ENCODE results near the gene ZNF862. TPM values are rescaled to one million over a fixed set of nuclear protein-coding genes. Genes with fewer than 3 reads are reported as not detected.

The ZNF862 gene
- total RNA-seq, 1 experiment from 2014 or later, result 1.9 TPM

DNA sequence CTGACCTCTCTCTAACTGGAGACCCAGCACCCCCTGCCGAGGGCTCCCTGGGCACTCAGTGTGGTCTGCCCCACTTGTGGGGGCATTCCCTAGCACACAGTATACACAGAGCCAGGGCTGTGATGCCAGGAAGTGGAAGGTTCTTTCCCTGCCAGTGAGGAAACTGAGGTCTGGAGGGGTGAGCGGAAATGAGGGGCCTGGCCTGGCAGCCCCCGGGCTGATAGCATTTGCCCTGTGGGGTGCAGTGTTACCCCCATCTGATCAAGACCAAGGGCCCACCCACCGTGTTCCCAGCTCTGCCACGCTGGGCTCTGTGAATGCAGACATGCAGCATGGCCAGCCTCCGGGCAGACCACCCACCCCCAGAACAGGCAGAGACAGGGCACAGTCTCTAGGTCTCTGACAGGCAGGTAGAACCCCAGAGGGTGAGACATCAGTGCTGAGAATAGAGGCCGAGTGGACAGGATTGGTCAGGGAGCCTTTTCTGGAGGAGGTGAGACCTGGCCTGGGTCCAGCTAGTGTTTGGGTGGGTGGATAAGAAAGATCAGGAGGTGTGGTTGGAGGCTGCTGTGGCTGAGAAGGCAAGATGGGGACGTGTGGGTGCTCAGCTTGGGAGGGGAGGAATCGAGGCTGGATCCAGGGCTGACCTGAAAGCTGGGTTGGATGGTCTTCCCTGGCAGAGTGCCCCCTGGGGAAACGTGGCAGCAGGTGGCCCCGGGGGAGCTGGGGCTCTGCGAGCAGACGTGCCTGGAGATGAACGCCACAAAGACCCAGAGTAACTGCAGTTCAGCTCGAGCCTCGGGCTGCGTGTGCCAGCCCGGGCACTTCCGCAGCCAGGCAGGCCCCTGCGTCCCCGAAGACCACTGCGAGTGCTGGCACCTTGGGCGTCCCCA lies 10.8 kb upstream of the ZNF862 start:
- H3K9me3 Mint-ChIP-seq, result peaks cover 8 to 13% of the 10 kb centered on the region in 2 experiments; a peak in 4 of 5 replicates
- peaks cover 5 to 17% of the 10 kb centered on the region in 2 experiments for H3K4me1 Mint-ChIP-seq
- H3K9ac ChIP-seq (ENCODE audit: extremely low read depth, insufficient read length, low read length), result no peak overlapping the region
- H3K4me2 ChIP-seq (ENCODE audit: insufficient read depth, insufficient read length, low read length), result no peak overlapping the region
- H3K14ac ChIP-seq (ENCODE audit: insufficient read depth, low read length), result no peak overlapping the region; the same call in 1 of the 2 replicates
- H3K79me1 ChIP-seq (ENCODE audit: insufficient read depth, low read depth, low read length, poor library complexity, severe bottlenecking), result no peaks in the 10 kb centered on the region
- H4K8ac ChIP-seq (replicated peaks; ENCODE audit: insufficient read length, low read depth, low read length), result no peak overlapping the region
- no peak overlapping the region; a peak in 1 of 5 replicates for H3K4me3 Mint-ChIP-seq
- no peak overlapping the region for H3K56ac ChIP-seq (ENCODE audit: insufficient read length, low read depth, low read length)
- H3K9me3 ChIP-seq (ENCODE audit: control insufficient read depth, low read depth, low read length), result no peaks in the 10 kb centered on the region
- H3K36me3 Mint-ChIP-seq (ENCODE audit: insufficient read depth in 1 of 3, low read depth in 3 of 3), result peaks cover 0 to 4% (median 0%) of the 10 kb centered on the region in 3 experiments; a peak in 1 of 7 replicates
- no peaks in the 10 kb centered on the region for H3K79me2 ChIP-seq (ENCODE audit: insufficient read depth, low read length)
- H2BK12ac ChIP-seq (ENCODE audit: insufficient read length, low read depth, low read length), result no peak overlapping the region
- H3K27ac ChIP-seq (ENCODE audit: insufficient read length, low read depth, low read length), result no peak overlapping the region
- no peak overlapping the region for H2AK5ac ChIP-seq (ENCODE audit: insufficient read length, low read length)
- no peak overlapping the region for H3K4ac ChIP-seq (ENCODE audit: low read depth, low read length)
- no peak overlapping the region for H3K23ac ChIP-seq (ENCODE audit: insufficient read length, low read depth, low read length)
- H2BK5ac ChIP-seq (ENCODE audit: insufficient read length, low read length), result no peak overlapping the region
- no peaks in the 10 kb centered on the region for H4K20me1 ChIP-seq (ENCODE audit: control insufficient read depth, insufficient read depth, insufficient read length)
- H2AFZ ChIP-seq (ENCODE audit: low read length), result no peak overlapping the region
- TF ChIP-seq, protein P1, sequence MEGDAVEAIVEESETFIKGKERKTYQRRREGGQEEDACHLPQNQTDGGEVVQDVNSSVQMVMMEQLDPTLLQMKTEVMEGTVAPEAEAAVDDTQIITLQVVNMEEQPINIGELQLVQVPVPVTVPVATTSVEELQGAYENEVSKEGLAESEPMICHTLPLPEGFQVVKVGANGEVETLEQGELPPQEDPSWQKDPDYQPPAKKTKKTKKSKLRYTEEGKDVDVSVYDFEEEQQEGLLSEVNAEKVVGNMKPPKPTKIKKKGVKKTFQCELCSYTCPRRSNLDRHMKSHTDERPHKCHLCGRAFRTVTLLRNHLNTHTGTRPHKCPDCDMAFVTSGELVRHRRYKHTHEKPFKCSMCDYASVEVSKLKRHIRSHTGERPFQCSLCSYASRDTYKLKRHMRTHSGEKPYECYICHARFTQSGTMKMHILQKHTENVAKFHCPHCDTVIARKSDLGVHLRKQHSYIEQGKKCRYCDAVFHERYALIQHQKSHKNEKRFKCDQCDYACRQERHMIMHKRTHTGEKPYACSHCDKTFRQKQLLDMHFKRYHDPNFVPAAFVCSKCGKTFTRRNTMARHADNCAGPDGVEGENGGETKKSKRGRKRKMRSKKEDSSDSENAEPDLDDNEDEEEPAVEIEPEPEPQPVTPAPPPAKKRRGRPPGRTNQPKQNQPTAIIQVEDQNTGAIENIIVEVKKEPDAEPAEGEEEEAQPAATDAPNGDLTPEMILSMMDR (conservative IDR thresholded peaks at IDR 0.05), result no peak
- no peaks in the 10 kb centered on the region for H3K23me2 ChIP-seq (ENCODE audit: insufficient read length, low read depth, low read length, poor library complexity, severe bottlenecking)
- no peak overlapping the region for H3K18ac ChIP-seq (ENCODE audit: insufficient read length, low read depth, low read length)
- H2BK120ac ChIP-seq (ENCODE audit: low read depth, low read length, poor library complexity, severe bottlenecking), result no peak overlapping the region
- H3T11ph ChIP-seq (ENCODE audit: low read length), result no peak overlapping the region
- no peak for DNase-seq
- H4K91ac ChIP-seq (ENCODE audit: insufficient read length, low read depth, low read length), result no peak overlapping the region
- H3K27ac Mint-ChIP-seq, result no peak overlapping the region; a peak in 1 of 7 replicates
- no peak overlapping the region for H2BK20ac ChIP-seq (ENCODE audit: low read depth, low read length, poor library complexity, severe bottlenecking)
- H3K27me3 Mint-ChIP-seq (ENCODE audit: low read depth), result peaks cover 22% of the 10 kb centered on the region
- H4K5ac ChIP-seq (ENCODE audit: insufficient read length, low read depth, low read length), result no peak overlapping the region
- H3K27me3 ChIP-seq (ENCODE audit: insufficient read depth, low read length), result no peaks in the 10 kb centered on the region
- H2BK15ac ChIP-seq (ENCODE audit: low read depth, low read length), result no peak overlapping the region
- no CpG with 5 or more reads among the region's 23 CpGs for WGBS (ENCODE audit: extremely low coverage, insufficient read length, low lambda C conversion rate)
- no peaks in the 10 kb centered on the region for H3K4me1 ChIP-seq (ENCODE audit: insufficient read depth, low read length)

All from H9 (cell line).